Nephron progenitor cell (in vitro differentiated cells): ENCODE measurements around the gene BCAR1.

ENCODE experiments used
- DNase-seq: peaks from one replicate; pipeline ENCODE4 v3.0.0; 2021
- H3K27ac Mint-ChIP-seq: 2 replicates; pipeline ENCODE4 v1.8.0; 2021; ENCODE audit warnings: mild to moderate bottlenecking, moderate library complexity, mixed read lengths
- H3K27me3 Mint-ChIP-seq: 2 replicates; pipeline ENCODE4 v1.8.0; 2021; ENCODE audit warnings: mild to moderate bottlenecking, low read depth, mixed read lengths; ENCODE audit not compliant: poor library complexity
- H3K36me3 Mint-ChIP-seq: 2 replicates; pipeline ENCODE4 v1.8.0; 2021; ENCODE audit warnings: low read depth, mixed read lengths
- H3K4me1 Mint-ChIP-seq: 2 replicates; pipeline ENCODE4 v1.8.0; 2021; ENCODE audit warnings: mixed read lengths
- H3K4me3 Mint-ChIP-seq: 2 replicates; pipeline ENCODE4 v1.8.0; 2021; ENCODE audit warnings: mild to moderate bottlenecking, moderate library complexity, mixed read lengths
- H3K9me3 Mint-ChIP-seq: 2 replicates; pipeline ENCODE4 v1.8.0; 2021; ENCODE audit warnings: mild to moderate bottlenecking, moderate library complexity, mixed read lengths
- TF ChIP-seq, protein P1 (sequence below): fragments of 200-600 bp; sonication (generic); IDR thresholded peaks from 2 replicates; pipeline ENCODE4 v1.5.0; 2021; ENCODE audit warnings: antibody characterized with exemption

The BCAR1 gene

DNA sequence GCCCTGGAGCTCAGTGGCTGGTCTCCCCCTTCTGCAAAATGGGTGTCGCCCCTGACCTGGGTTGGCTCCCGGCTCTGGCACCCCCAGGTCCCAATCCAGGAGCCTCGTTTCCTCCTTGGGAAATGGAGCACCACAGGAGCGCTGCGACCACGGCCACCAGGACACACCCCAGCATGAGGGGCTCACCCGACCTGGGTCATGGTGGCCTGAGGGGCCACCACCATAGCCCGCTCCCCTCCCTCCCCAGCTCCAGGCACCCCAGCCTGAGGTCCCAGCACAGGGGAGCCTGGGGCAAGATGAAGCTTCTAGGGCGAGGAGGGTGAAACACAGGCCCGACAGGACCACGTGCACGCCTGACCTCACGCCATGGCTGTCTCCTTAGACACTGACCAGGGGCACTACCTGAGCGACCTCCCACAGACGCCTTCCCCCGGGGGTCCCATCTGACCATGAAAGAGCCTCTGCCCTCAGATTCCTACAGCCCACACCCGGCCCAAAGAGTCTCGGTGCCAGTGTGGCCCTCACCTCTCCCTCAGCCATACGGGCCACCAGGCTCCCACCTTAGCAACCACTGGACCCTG is 11.8 kb downstream of the BCAR1 start:
- Mint-ChIP-seq H3K4me1 (peaks cover 44% of the 10 kb centered on the region), H3K27ac (peak overlapping the region; percentile 93), H3K27me3 (no peaks in the 10 kb centered on the region), H3K36me3 (peaks cover 33% of the 10 kb centered on the region), H3K9me3 (no peaks in the 10 kb centered on the region), H3K4me3 (no peak overlapping the region)
- TF ChIP-seq, protein P1, sequence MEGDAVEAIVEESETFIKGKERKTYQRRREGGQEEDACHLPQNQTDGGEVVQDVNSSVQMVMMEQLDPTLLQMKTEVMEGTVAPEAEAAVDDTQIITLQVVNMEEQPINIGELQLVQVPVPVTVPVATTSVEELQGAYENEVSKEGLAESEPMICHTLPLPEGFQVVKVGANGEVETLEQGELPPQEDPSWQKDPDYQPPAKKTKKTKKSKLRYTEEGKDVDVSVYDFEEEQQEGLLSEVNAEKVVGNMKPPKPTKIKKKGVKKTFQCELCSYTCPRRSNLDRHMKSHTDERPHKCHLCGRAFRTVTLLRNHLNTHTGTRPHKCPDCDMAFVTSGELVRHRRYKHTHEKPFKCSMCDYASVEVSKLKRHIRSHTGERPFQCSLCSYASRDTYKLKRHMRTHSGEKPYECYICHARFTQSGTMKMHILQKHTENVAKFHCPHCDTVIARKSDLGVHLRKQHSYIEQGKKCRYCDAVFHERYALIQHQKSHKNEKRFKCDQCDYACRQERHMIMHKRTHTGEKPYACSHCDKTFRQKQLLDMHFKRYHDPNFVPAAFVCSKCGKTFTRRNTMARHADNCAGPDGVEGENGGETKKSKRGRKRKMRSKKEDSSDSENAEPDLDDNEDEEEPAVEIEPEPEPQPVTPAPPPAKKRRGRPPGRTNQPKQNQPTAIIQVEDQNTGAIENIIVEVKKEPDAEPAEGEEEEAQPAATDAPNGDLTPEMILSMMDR = no peak
- DNase-seq = no peak

DNA sequence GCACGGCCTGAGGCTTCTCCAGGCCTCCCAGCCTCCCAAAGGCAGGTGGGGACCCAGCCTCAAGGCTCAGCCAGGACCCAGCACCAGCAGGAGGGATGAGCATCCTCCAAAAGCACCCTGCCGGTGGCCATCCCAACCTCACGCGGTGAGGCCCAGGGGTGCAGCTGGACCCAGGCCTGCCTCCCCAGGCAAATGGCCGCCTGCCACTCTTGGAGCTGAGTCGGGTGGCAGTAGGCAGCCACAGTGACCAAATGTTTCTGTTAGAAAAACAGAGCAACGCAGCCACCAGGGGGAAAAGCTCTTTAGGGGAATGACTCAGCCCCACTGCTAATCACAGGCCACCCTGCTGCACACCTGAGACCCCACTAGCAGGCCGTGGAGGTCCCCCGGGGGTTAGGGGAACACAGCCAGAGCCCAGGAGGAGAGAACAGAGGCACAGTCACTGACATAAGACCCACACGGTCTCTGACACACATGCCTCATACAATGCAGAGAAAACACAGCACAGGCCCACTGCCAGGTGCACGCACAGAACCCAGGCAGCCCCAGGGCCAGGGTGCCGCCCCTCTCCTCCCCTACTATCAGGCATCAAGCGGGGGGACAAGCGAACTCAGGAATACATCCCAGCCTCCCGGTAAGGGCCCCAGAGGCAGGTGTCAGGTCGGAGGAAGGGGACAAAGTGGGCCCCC is 12.4 kb downstream of the BCAR1 start:
- Mint-ChIP-seq H3K27me3 (no peaks in the 10 kb centered on the region), H3K9me3 (no peaks in the 10 kb centered on the region), H3K4me3 (no peak overlapping the region), H3K36me3 (peaks cover 33% of the 10 kb centered on the region), H3K4me1 (peaks cover 39% of the 10 kb centered on the region), H3K27ac (peak overlapping the region; percentile 75)
- TF ChIP-seq, protein P1 = no peak
- no peak for DNase-seq

DNA sequence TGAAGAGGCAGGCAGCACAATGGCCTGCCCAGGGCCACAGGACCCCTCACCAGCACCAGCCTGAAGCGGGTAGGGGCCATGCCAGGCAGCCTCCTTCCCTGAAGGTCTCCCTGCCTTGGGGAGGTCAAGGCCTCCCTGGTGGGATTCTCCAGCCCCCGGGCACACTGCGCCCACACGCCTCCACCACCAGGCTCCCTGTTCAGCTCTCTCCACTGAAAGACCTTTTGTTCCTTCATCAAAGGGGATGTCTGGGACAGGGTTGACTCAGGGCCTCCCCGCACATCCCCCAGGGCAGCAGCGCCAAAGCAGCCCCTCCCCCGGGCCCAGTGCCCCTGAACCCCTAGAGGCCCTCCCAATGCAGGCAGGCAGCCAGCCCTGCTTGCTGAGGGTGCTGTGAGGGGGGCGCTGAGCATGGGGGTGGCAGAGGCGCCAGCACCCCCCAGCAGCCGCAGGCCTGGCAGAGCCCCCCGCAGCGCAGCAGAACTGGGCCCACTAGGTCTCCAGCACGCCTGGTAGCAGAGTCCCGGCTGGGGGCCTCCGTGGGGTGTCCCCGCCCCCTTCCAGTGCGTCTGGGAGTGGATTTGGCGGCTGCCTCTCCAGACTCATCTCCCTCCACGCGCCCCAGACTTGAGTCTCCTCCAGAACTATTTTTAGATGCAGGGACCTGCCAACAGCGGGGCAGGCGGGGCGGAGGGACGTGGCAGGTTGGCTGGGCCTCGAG is 13.1 kb downstream of the BCAR1 start:
- H3K27ac Mint-ChIP-seq = peak overlapping the region; percentile 36
- H3K4me1 Mint-ChIP-seq = peaks cover 35% of the 10 kb centered on the region
- H3K9me3 Mint-ChIP-seq = no peaks in the 10 kb centered on the region
- TF ChIP-seq, protein P1 = no peak
- H3K36me3 Mint-ChIP-seq = peaks cover 32% of the 10 kb centered on the region
- H3K4me3 Mint-ChIP-seq = no peak overlapping the region
- no peak for DNase-seq
- no peaks in the 10 kb centered on the region for H3K27me3 Mint-ChIP-seq

DNA sequence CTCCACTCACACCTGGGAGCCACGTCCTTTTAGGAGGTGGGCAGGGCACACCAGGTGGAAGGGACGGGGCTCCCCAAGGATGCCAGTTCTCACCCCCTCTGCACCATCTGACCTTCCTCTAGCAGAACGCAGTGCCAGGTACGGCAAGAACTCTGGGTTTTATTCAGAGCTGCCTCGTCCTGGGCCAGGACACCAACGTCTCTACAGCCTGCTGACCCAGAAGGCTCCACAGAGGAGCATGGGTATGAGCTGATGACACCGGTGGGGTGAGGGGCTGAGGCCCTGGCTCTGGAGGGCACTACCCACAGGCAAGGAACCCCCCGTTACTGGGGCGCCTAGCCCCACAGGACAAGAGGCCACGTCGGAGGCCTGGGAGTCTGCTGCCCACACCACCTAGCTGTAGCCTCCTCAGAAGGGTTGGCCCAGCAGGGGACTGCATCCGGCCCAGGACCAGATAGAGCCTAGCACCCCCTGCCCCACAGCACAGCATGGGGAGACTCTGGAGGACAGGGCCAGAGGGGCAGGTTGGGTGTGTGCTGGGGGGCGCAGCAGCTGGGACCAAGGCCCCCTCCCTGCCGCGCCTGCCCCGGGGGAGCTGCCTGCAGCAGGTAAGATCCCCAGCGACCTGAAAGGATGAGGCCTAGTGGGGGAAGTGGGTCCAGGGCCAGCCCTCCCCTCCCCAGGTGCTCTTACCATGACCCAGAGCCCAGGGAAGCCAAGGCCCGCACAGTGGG is 13.9 kb downstream of the BCAR1 start:
- Mint-ChIP-seq H3K4me1 (peaks cover 28% of the 10 kb centered on the region), H3K27ac (peak overlapping the region; percentile 51)

DNA sequence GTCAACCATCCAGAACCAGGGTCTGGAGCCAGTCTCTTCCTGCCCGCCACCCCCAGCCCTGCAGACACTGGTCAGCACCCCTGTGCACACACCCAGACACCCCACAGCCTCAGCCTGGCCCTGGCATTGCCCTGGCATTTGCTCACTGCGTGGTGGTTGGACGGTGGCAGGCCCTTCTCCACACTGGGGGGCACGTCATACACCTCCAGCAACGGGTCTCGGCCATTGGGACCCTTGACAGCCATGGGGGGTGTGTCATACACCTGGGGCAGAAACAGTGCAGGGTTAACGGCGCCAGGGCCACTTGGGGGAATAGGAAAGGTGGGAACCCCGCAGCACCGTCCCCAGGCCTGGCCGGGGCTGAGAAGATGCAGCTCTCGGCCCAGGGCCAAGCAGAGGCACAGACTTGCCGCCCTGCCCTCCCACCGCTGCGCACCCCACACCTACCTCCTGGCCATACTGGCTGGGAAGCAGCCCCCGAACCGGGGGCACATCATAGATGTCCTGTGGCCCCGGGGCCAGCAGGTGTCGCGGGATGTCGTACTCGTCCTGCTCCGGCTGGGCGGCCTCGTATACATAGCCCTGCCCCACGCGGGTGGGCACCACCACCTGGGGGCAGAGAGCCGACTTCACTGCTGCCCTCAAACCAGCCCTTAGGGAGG is 14.6 kb downstream of the BCAR1 start:
- Mint-ChIP-seq H3K27me3 (no peaks in the 10 kb centered on the region), H3K9me3 (no peaks in the 10 kb centered on the region), H3K4me3 (no peak overlapping the region), H3K4me1 (peaks cover 28% of the 10 kb centered on the region), H3K27ac (no peak overlapping the region), H3K36me3 (peaks cover 29% of the 10 kb centered on the region)
- TF ChIP-seq, protein P1 = no peak
- no peak for DNase-seq

More for the DNA sequence above, 13.9 kb downstream of the BCAR1 start:
- Mint-ChIP-seq H3K4me3 (no peak overlapping the region), H3K36me3 (peaks cover 32% of the 10 kb centered on the region), H3K27me3 (no peaks in the 10 kb centered on the region), H3K9me3 (no peaks in the 10 kb centered on the region)
- no peak for DNase-seq
- TF ChIP-seq, protein P1 = no peak
